Smooth muscle cell (in vitro differentiated cells): ENCODE results near the gene ATP1A1. TPM values are rescaled to one million over a fixed set of nuclear protein-coding genes. Genes with fewer than 3 reads are reported as not detected.

Experiments used
- DNase-seq: peaks from one replicate; lab custom pipeline; 2025; ENCODE audit not compliant: unreplicated experiment; lab: John Stamatoyannopoulos, UW
- H2AFZ ChIP-seq: fragments of 200-600 bp; sonication (generic); 2 replicates; pipeline ENCODE4 v1.6.0; 2016; ENCODE audit warnings: antibody characterized with exemption, low read depth, mild to moderate bottlenecking
- H3F3A ChIP-seq: fragments of 200-600 bp; sonication (generic); 2 replicates; pipeline ENCODE4 v1.6.0; 2017; ENCODE audit warnings: antibody characterized with exemption, low read depth
- H3K27ac ChIP-seq: fragments of 200-600 bp; sonication (generic); 2 replicates; pipeline ENCODE4 v1.5.1; 2016; ENCODE audit warnings: low read depth, mild to moderate bottlenecking
- H3K27me3 ChIP-seq: fragments of 200-600 bp; sonication (generic); 2 replicates; pipeline ENCODE4 v1.6.1; 2016; ENCODE audit warnings: low read depth, mild to moderate bottlenecking
- H3K36me3 ChIP-seq: fragments of 200-600 bp; sonication (generic); 2 replicates; pipeline ENCODE4 v1.5.1; 2016; ENCODE audit warnings: low read depth
- H3K4me1 ChIP-seq: fragments of 200-600 bp; sonication (generic); 2 replicates; pipeline ENCODE4 v1.5.1; 2016; ENCODE audit warnings: low read depth
- H3K4me2 ChIP-seq: fragments of 200-600 bp; sonication (generic); 2 replicates; pipeline ENCODE4 v1.6.0; 2016; ENCODE audit warnings: mild to moderate bottlenecking
- H3K4me3 ChIP-seq: fragments of 200-600 bp; sonication (generic); 2 replicates; pipeline ENCODE4 v1.5.1; 2016; ENCODE audit warnings: mild to moderate bottlenecking
- H3K79me2 ChIP-seq: fragments of 200-600 bp; sonication (generic); 2 replicates; pipeline ENCODE4 v1.6.0; 2016; ENCODE audit warnings: low read depth, mild to moderate bottlenecking
- H3K9ac ChIP-seq: fragments of 200-600 bp; sonication (generic); 2 replicates; pipeline ENCODE4 v1.6.0; 2016; ENCODE audit warnings: low read depth
- H3K9me3 ChIP-seq: fragments of 200-600 bp; sonication (generic); replicated peaks from 2 replicates; pipeline ENCODE4 v1.5.1; 2016; ENCODE audit warnings: low read depth
- H4K20me1 ChIP-seq: fragments of 200-600 bp; sonication (generic); 2 replicates; pipeline ENCODE4 v1.6.0; 2016; ENCODE audit warnings: low read depth
- CTCF ChIP-seq: fragments of 200-600 bp; sonication (generic); IDR thresholded peaks from 2 replicates; pipeline ENCODE4 v1.5.1; 2017; ENCODE audit warnings: borderline replicate concordance, mild to moderate bottlenecking, antibody characterized with exemption; ENCODE audit not compliant: insufficient read depth, poor library complexity, severe bottlenecking
- WGBS: methylation state at CpG from one replicate; pipeline ENCODE4 v1.1.7; 2016; ENCODE audit warnings: low lambda C conversion rate; 5-methylcytosine and 5-hydroxymethylcytosine counted together
- polyA plus RNA-seq: library from polyadenylated mRNA; unstranded; fragments of >200 nt; fragmentation: Nextera tagmentation; extraction: Ambion mirVana; gene quantifications from 2 replicates; pipeline ENCODE4 v1.2.1, GENCODE V29; 2016
- total RNA-seq: library from RNA; depleted of rRNA; stranded (reverse); fragments of >200 nt; gene quantifications from 2 replicates; pipeline ENCODE4 v1.2.3, GENCODE V29; 2014

The ATP1A1 gene
- total and polyA plus RNA-seq, 2 experiments from 2014 or later: 75.7 to 104 TPM

GRCh38 chr1:116375887-116376728, 3.1 kb downstream of the ATP1A1 start:
- no peak for TF ChIP-seq CTCF
- Histone ChIP-seq H3K79me2 (peaks cover 65% of the 10 kb centered on the region), H3K4me3 (peak overlapping the region; percentile 96), H3K27ac (peak overlapping the region; percentile 95), H2AFZ (no peak overlapping the region), H4K20me1 (peaks cover 73% of the 10 kb centered on the region), H3K27me3 (no peaks in the 10 kb centered on the region), H3F3A (peaks cover 31% of the 10 kb centered on the region), H3K9me3 (no peaks in the 10 kb centered on the region), H3K4me2 (peak overlapping the region; percentile 98), H3K4me1 (peaks cover 41% of the 10 kb centered on the region), H3K36me3 (no peaks in the 10 kb centered on the region), H3K9ac (peak overlapping the region; percentile 49)
- 21% methylated on average over 9 of the region's 9 CpGs for WGBS
- no peak for DNase-seq

- Histone ChIP-seq H4K20me1 (peaks cover 79% of the 10 kb centered on the region), H3F3A (peaks cover 31% of the 10 kb centered on the region), H3K4me2 (peak overlapping the region; percentile 98), H3K27ac (peak overlapping the region; percentile 95), H3K36me3 (no peaks in the 10 kb centered on the region), H3K9ac (peak overlapping the region; percentile 49), H3K4me3 (peak overlapping the region; percentile 96), H3K9me3 (no peaks in the 10 kb centered on the region), H3K27me3 (no peaks in the 10 kb centered on the region), H3K4me1 (peaks cover 41% of the 10 kb centered on the region), H3K79me2 (peaks cover 71% of the 10 kb centered on the region), H2AFZ (no peak overlapping the region)
- no peak for TF ChIP-seq CTCF
- no peak for DNase-seq
- 93% methylated on average over 1 of the region's 1 CpG for WGBS
These were observed 3.7 kb downstream of the ATP1A1 start for GRCh38 chr1:116376729-116377086.

- Histone ChIP-seq H3K36me3 (no peaks in the 10 kb centered on the region), H3K27me3 (no peaks in the 10 kb centered on the region), H3K4me1 (peaks cover 44% of the 10 kb centered on the region), H4K20me1 (peaks cover 90% of the 10 kb centered on the region), H3K79me2 (peaks cover 82% of the 10 kb centered on the region), H3F3A (peaks cover 23% of the 10 kb centered on the region), H2AFZ (no peak overlapping the region), H3K27ac (peak overlapping the region; percentile 95), H3K9me3 (no peaks in the 10 kb centered on the region), H3K4me3 (peak overlapping the region; percentile 96), H3K4me2 (peak overlapping the region; percentile 98), H3K9ac (peak overlapping the region; percentile 53)
- DNase-seq: no peak
- no peak for TF ChIP-seq CTCF
- WGBS: 58% methylated on average over 13 of the region's 13 CpGs
These were observed 4.8 kb downstream of the ATP1A1 start for GRCh38 chr1:116377541-116378529.
